KG1 (cell line): ENCODE measurements around the gene NELFA.

Source experiments
- DNase-seq: peaks from one replicate; lab custom pipeline; 2025; lab: John Stamatoyannopoulos, UW

NELFA gene

DNA sequence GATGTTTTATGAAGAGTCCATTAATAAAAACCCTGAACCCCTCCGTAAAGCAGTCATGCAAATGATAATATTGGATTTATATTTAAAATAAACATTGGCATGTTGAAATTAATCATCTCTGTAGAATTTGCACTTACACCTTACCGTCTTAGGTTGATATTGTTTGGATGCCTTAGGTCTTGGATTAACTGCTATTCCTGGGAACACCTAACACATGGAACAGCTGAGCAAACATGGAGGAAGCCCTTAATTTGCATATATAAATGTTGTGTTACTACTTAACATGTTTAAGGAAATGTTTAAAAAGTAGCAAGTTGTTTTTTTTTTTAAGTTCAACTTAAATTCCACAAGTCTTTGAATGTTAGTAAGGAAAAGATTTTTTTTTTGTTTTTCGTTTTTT is 75.1 kb downstream of the NELFA start:
- no peak for DNase-seq

DNA sequence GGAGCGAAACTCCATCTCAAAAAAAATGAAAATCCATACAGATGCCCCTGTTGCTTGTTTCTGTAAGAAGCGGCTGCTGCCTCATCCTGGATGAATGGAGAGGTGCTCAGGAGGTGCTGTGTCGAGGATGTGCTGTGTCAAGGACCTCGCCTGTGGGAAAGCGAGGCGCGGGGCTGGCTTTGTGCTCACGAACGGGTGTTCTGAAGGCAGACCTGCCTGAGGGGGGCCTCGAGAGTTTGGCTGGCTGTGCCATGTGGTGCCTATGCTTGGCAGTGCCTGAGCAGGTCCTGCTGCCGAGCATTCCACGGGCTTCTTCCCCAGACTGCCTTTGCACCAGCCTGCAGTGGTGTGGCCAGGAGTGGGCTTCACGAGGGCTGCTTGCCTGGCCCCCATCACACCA is 76.0 kb downstream of the NELFA start:
- DNase-seq = no peak
